Gastroesophageal sphincter (tissue), 3 donors: ENCODE results near the gene ABHD10.

Source experiments
- POLR2A ChIP-seq, 2 donors: fragments of 450-650 bp; IDR thresholded peaks; one replicate each; pipeline ENCODE4 v1.6.1; 2017; ENCODE audit warnings: antibody characterized with exemption in 2 of 2, mild to moderate bottlenecking in 2 of 2, moderate library complexity in 1 of 2
- POLR2AphosphoS5 ChIP-seq: sonication (generic); formaldehyde crosslinking; IDR thresholded peaks from one replicate; pipeline ENCODE4 v1.6.1; 2017; ENCODE audit warnings: antibody characterized with exemption
- TF ChIP-seq, protein P1 (sequence below), 4 experiments: fragments of 200-600 bp in 2 of 4; fragments of 450-650 bp in 2 of 4; sonication (generic) in 1 of 4; IDR thresholded peaks; one replicate each; pipeline ENCODE4 v1.5.1; 2017 to 2019; ENCODE audit warnings: antibody characterized with exemption in 4 of 4, mild to moderate bottlenecking in 2 of 4, moderate library complexity in 2 of 4

- TF ChIP-seq POLR2A (IDR thresholded peaks at IDR 0.05) (no peak), POLR2AphosphoS5 (no peak)
- TF ChIP-seq, protein P1, sequence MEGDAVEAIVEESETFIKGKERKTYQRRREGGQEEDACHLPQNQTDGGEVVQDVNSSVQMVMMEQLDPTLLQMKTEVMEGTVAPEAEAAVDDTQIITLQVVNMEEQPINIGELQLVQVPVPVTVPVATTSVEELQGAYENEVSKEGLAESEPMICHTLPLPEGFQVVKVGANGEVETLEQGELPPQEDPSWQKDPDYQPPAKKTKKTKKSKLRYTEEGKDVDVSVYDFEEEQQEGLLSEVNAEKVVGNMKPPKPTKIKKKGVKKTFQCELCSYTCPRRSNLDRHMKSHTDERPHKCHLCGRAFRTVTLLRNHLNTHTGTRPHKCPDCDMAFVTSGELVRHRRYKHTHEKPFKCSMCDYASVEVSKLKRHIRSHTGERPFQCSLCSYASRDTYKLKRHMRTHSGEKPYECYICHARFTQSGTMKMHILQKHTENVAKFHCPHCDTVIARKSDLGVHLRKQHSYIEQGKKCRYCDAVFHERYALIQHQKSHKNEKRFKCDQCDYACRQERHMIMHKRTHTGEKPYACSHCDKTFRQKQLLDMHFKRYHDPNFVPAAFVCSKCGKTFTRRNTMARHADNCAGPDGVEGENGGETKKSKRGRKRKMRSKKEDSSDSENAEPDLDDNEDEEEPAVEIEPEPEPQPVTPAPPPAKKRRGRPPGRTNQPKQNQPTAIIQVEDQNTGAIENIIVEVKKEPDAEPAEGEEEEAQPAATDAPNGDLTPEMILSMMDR (IDR thresholded peaks at IDR 0.05) = no peak
Observed at GRCh38 chr3:112009670-112010069, 30.8 kb downstream of the ABHD10 start.
